ENCODE measurements around the gene MSH6. TPM values are rescaled to one million over a fixed set of nuclear protein-coding genes. Genes with fewer than 3 reads are reported as not detected.

MSH6 gene
- total RNA-seq, 1 donor from 2014 or later = 89.6 TPM

DNA sequence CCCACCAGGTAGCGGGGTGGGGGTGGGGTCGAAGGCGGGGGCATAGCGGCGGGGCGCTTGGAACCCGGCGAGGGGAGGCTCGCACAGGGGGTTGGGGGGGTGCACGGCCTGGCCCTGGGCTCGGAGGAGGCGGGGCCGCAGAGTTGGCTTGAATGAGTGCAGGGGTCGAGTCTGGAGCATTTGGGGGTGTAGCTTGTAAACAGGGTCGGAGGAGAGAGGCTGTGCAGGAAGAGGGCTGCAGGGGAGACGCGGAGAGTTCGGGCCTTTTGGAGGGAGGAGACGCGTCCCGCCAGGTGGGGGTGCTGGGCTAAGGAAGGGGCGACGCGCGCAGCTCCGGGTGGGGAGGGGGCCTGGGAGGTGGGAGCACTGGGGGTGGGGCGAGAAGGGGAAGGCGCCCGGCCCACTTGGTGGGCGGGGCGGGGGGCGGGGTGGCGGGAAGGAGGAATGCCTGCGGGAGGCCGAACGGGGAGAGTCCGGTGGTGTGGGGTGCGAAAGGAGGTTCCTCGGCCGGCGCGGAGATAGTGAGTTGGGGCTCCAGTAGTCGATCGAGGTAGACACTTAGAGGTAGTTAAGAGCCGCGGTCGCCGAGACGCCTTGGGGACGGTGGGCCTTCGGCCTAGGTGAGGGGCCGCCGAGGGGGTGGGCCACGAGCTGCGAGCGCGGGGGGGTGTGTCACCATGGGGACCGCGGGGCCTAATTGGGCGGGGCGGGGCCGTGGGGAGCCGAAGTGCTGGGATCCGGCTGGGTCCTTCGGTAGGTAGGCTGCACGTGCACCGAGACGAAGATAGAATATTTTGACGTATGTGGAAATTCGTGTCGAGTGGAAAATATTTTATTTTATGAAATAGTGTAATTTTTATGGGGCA is 774 bp downstream of the MSH6 start:
- DNase-seq (ENCODE audit: low read depth) = no peak
- peak overlapping the region; percentile 91 for H3K4me3 ChIP-seq (ENCODE audit: low read depth, low read length)
- TF ChIP-seq, protein P1, sequence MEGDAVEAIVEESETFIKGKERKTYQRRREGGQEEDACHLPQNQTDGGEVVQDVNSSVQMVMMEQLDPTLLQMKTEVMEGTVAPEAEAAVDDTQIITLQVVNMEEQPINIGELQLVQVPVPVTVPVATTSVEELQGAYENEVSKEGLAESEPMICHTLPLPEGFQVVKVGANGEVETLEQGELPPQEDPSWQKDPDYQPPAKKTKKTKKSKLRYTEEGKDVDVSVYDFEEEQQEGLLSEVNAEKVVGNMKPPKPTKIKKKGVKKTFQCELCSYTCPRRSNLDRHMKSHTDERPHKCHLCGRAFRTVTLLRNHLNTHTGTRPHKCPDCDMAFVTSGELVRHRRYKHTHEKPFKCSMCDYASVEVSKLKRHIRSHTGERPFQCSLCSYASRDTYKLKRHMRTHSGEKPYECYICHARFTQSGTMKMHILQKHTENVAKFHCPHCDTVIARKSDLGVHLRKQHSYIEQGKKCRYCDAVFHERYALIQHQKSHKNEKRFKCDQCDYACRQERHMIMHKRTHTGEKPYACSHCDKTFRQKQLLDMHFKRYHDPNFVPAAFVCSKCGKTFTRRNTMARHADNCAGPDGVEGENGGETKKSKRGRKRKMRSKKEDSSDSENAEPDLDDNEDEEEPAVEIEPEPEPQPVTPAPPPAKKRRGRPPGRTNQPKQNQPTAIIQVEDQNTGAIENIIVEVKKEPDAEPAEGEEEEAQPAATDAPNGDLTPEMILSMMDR (conservative IDR thresholded peaks at IDR 0.05; ENCODE audit: low read depth, low read length) = no peak

DNA sequence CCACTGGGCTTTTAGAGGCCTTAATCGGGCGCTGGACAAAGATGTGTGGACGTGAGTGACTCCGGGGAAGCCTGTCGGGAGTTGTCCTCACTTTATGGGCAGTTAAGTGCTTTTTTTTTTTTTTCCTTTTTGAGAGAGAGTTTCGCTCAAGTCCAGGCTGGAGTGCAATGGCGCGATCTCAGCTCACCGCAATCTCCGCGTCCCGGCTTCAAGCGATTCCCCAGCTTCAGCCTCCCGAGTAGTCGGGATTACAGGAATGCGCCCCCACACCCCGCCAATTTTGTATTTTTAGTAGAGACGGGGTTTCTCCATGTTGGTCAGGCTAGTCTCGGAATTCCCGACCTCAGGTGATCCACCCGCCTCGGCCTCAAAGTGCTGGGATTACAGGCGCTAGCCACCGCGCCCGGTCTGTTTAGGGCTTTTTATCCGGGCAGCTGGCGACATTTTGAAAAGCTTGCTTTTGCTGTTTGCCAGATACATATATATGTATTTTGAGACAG is 1.5 kb downstream of the MSH6 start:
- TF ChIP-seq, protein P1 (conservative IDR thresholded peaks at IDR 0.05; ENCODE audit: low read depth, low read length) = no peak
- peak overlapping the region; percentile 91 for H3K4me3 ChIP-seq (ENCODE audit: low read depth, low read length)
- no peak for DNase-seq (ENCODE audit: low read depth)

DNA sequence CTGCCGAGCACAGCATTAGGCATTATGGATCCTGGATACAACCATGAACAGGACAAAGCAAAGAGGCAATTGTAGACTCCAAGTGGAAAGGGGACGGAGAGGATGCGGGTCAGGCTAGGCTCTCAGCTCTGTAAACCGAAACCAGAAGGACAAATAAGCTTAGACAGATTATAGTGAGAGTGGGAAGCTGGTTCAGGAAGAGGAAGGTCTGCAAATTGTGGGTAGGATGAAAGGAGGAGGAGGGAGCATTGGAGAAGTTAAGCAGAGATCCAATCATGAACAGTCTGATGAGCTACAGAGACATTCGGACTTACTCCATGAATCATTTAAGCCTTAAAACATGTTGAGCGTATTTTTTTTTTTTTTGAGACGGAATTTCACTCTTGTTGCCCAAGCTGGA is 3.0 kb downstream of the MSH6 start:
- TF ChIP-seq, protein P1 (conservative IDR thresholded peaks at IDR 0.05; ENCODE audit: low read depth, low read length) = no peak
- no peak for DNase-seq (ENCODE audit: low read depth)
- no peak overlapping the region for H3K4me3 ChIP-seq (ENCODE audit: low read depth, low read length)

DNA sequence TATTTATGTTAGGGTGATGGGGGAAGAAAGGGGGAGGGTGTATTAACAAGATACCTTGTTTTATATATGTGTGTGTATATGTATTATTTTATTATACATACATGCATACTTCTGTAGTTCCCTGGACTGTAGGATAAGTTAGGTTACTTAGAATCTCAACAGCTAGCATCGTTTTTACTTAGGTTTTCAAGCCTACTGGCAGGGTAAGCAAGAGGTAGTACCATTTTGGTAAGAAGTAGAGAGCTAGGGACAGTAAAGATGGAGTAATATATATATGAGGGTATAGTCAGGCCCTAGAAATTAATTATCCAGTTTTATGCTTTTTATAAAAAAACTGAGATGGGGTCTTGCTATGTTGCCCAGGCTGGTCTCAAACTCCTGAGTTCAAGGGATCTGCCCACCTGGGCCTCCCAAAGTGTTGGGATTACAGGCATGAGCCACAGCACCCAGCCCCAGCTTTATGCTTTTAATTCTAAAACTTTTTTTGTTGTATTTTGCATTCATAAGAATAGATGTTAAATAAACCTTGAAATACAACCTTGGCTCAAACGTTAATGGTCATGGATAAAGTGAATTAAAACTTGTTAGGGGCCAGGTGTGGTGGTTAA is 13.2 kb downstream of the MSH6 start:
- no peak overlapping the region for H3K4me3 ChIP-seq (ENCODE audit: low read depth, low read length)
- TF ChIP-seq, protein P1 (conservative IDR thresholded peaks at IDR 0.05; ENCODE audit: low read depth, low read length) = no peak
- DNase-seq (ENCODE audit: low read depth) = no peak

DNA sequence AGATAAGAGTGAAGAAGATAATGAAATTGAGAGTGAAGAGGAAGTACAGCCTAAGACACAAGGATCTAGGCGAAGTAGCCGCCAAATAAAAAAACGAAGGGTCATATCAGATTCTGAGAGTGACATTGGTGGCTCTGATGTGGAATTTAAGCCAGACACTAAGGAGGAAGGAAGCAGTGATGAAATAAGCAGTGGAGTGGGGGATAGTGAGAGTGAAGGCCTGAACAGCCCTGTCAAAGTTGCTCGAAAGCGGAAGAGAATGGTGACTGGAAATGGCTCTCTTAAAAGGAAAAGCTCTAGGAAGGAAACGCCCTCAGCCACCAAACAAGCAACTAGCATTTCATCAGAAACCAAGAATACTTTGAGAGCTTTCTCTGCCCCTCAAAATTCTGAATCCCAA is 15.7 kb downstream of the MSH6 start:
- no peak for DNase-seq (ENCODE audit: low read depth)
- H3K4me3 ChIP-seq (ENCODE audit: low read depth, low read length) = no peak overlapping the region
- TF ChIP-seq, protein P1 (conservative IDR thresholded peaks at IDR 0.05; ENCODE audit: low read depth, low read length) = no peak

DNA sequence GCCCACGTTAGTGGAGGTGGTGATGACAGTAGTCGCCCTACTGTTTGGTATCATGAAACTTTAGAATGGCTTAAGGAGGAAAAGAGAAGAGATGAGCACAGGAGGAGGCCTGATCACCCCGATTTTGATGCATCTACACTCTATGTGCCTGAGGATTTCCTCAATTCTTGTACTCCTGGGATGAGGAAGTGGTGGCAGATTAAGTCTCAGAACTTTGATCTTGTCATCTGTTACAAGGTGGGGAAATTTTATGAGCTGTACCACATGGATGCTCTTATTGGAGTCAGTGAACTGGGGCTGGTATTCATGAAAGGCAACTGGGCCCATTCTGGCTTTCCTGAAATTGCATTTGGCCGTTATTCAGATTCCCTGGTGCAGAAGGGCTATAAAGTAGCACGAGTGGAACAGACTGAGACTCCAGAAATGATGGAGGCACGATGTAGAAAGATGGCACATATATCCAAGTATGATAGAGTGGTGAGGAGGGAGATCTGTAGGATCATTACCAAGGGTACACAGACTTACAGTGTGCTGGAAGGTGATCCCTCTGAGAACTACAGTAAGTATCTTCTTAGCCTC is 16.2 kb downstream of the MSH6 start:
- no peak overlapping the region for H3K4me3 ChIP-seq (ENCODE audit: low read depth, low read length)
- TF ChIP-seq, protein P1 (conservative IDR thresholded peaks at IDR 0.05; ENCODE audit: low read depth, low read length) = no peak
- no peak for DNase-seq (ENCODE audit: low read depth)

All from epithelial cell of proximal tubule (primary cell).